Sigmoid colon (tissue), 4 donors: Measurements from ENCODE around the gene TNFRSF14.

Experiments
- POLR2A ChIP-seq, 2 donors: fragments of 450-650 bp; IDR thresholded peaks; one replicate each; pipeline ENCODE4 v1.6.1; 2016; ENCODE audit warnings: antibody characterized with exemption in 2 of 2, mild to moderate bottlenecking in 2 of 2, moderate library complexity in 2 of 2
- POLR2AphosphoS5 ChIP-seq, 4 donors: sonication (generic); formaldehyde crosslinking; IDR thresholded peaks; one replicate each; pipeline ENCODE4 v1.6.1; 2017; ENCODE audit warnings: antibody characterized with exemption in 4 of 4
- TF ChIP-seq, protein P1 (sequence below), 4 experiments: fragments of 450-650 bp in 3 of 4; fragments of 200-600 bp in 1 of 4; IDR thresholded peaks; one replicate each; pipeline ENCODE4 v1.5.1; 2016 to 2019; ENCODE audit warnings: antibody characterized with exemption in 4 of 4, mild to moderate bottlenecking in 3 of 4, moderate library complexity in 2 of 4

DNA sequence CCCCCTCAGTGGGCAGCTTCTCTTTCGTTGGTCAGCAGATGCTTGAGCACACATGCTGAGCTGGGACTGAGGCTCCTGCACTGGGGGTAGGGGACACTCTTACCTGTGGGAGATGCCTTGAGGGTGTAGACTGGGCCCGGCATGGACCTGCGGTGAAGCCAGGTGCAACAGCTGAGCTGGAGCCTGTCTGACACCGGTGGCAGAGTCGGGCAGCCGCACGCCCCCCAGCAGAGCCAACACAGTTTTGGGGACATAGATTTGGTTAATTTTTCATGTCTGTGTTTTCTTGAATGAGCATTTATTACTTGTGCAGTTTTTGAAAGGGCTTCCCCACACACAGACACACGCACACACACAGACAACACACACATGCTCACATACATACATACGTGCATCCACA, 20.2 kb upstream of the TNFRSF14 start:
- TF ChIP-seq, protein P1, sequence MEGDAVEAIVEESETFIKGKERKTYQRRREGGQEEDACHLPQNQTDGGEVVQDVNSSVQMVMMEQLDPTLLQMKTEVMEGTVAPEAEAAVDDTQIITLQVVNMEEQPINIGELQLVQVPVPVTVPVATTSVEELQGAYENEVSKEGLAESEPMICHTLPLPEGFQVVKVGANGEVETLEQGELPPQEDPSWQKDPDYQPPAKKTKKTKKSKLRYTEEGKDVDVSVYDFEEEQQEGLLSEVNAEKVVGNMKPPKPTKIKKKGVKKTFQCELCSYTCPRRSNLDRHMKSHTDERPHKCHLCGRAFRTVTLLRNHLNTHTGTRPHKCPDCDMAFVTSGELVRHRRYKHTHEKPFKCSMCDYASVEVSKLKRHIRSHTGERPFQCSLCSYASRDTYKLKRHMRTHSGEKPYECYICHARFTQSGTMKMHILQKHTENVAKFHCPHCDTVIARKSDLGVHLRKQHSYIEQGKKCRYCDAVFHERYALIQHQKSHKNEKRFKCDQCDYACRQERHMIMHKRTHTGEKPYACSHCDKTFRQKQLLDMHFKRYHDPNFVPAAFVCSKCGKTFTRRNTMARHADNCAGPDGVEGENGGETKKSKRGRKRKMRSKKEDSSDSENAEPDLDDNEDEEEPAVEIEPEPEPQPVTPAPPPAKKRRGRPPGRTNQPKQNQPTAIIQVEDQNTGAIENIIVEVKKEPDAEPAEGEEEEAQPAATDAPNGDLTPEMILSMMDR (IDR thresholded peaks at IDR 0.05), result no peak
- no peak for TF ChIP-seq POLR2A (IDR thresholded peaks at IDR 0.05)
- no peak for TF ChIP-seq POLR2AphosphoS5 (IDR thresholded peaks at IDR 0.05)
